Cardiac fibroblast (primary cell): ENCODE results near the gene SSH3.

Experiments used
- DNase-seq, 2 donors: peaks; one replicate each; pipeline versions ENCODE4 v3.0.0 to v3.0.0-alpha.2; 2010; ENCODE audit warnings: low read depth in 2 of 2
- H3K4me3 ChIP-seq, 2 donors: replicated peaks in 1 of 2; 1 replicate in 1 of 2; 2 replicates in 1 of 2; pipeline ENCODE4 v1.5.1; 2011; ENCODE audit warnings: low read depth in 2 of 2, low read length in 2 of 2, mild to moderate bottlenecking in 2 of 2, moderate library complexity in 1 of 2
- CTCF ChIP-seq: IDR thresholded peaks from one replicate; pipeline ENCODE4 v1.5.1; 2011; ENCODE audit warnings: low read depth, mild to moderate bottlenecking, low read length, inconsistent platforms

Gene SSH3

GRCh38 chr11:67355794-67356386, 52.6 kb downstream of the SSH3 start:
- DNase-seq = no peak
- H3K4me3 ChIP-seq = no peak overlapping the region
- TF ChIP-seq CTCF = no peak

GRCh38 chr11:67356387-67356863, 53.1 kb downstream of the SSH3 start:
- H3K4me3 ChIP-seq = no peak overlapping the region
- no peak for TF ChIP-seq CTCF
- DNase-seq = no peak

- DNase-seq = peak; percentile 84 to 86
- no peak overlapping the region for H3K4me3 ChIP-seq
- peak; percentile 96 for TF ChIP-seq CTCF
Measured at GRCh38 chr11:67356864-67357561, 53.7 kb downstream of the SSH3 start.

GRCh38 chr11:67357831-67358670, 54.7 kb downstream of the SSH3 start:
- no peak for TF ChIP-seq CTCF
- H3K4me3 ChIP-seq = no peak overlapping the region
- DNase-seq = peak; percentile 54 to 61
